Fibroblast of the conjunctiva (primary cell): ENCODE data around the gene ATP2B1.
A peak's percentile ranks its signal among the peaks of the same experiment; 100 is the strongest.
"Not testable (repeated sequence)": the region's sequence is repeated elsewhere in the genome, so short reads cannot be mapped to it uniquely, and the experiment has no call there.

Experiments
- DNase-seq: peaks from one replicate; pipeline ENCODE4 v3.0.0-alpha.2; 2010; ENCODE audit warnings: low read depth

Gene ATP2B1

DNA sequence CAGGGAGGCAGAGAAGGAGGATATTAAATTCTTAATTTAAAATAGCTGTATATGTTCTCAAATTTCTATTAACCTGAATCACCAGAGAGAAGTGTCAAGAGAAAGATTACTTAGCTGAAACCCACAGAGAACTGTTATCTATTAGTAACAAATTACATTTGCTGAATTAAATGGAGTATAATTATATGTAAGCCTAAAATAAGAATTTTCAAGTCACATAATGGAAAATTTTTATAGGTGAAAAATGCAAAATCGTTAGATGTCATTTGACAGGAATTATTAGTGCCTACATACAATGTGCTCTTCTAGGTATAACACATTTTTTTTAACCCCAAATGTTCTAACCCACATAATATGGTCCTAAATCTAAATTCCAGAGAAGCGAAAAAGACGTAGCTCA, 4.1 kb upstream of the ATP2B1 start:
- no peak for DNase-seq

DNA sequence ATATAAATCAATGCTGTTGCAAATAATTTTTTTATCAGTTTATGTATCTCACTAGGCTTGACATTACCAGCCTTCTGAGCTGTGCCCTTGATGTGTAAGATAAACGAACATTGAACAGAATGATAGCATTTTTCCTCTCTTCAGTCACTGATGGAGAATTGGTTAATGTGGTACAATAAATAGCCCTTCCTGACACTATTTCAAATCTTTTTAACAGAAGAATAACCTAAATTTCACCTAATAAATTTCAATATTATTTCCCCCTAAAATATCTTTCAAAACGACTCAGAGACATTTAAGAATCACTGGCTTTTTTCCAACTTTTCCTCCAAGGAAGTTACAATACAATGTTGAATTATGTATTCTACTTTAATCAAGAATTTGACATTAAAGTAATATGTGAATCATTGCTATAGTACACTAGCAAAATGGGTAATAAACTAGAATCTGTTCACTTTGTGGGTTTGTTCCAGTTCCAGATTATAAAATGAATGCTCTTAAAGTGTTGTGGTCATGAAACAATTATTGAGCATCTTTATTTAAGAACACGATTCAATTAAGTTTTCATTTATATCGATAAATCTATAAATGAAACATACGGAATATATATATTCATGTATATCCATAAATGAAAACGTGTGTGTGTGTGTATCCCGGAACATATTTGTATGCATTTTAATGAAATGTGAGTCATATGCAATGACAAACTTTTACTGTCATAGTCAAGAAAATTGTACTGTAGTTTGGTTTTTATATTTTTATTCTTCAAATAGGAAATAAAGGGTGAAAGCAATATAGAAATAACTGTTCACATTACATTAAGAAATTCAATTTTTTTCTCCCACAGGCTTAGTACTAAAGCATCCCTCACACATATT, 2.5 kb upstream of the ATP2B1 start:
- no peak for DNase-seq

DNA sequence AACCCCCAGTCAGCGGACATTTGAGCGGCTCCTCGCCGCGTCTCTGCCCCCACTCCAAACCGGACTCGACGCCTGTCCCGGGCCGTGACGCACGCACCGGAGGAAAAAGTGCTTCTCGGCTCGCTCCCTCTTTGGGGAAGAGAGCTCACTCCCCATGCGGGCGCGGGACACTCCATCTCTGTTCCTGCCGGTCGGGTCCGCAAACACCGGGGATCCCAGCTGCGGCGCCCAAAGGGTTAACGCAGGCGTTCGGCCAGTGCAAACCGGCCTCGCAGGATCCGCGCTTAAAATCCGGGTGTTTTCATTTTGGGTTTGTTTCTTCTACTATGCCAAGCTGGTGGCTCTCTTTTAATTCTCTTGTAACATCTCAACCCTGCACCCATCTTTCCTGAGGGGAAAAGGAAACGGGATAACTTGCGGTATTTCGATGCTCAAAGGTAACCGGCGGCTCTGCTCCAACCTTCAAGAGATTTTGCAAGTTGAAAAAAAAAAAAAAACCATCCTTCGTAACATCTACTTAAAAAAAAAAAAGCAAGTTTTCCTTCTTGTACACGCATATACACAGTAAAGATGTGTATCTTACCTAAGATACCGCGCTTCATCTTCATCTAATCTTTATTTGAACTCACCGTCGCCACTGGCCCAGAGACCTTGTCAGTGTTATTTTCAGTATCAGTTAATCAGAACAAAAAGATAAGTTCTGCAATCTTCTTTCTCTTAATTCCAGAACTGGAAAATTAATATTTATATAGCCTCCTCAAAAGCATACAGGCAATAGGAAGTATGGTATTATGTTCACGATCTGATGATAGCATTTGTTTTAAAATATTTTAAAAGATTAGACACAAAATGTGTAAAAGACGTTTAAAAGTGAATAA, 1.6 kb upstream of the ATP2B1 start:
- no peak for DNase-seq

DNA sequence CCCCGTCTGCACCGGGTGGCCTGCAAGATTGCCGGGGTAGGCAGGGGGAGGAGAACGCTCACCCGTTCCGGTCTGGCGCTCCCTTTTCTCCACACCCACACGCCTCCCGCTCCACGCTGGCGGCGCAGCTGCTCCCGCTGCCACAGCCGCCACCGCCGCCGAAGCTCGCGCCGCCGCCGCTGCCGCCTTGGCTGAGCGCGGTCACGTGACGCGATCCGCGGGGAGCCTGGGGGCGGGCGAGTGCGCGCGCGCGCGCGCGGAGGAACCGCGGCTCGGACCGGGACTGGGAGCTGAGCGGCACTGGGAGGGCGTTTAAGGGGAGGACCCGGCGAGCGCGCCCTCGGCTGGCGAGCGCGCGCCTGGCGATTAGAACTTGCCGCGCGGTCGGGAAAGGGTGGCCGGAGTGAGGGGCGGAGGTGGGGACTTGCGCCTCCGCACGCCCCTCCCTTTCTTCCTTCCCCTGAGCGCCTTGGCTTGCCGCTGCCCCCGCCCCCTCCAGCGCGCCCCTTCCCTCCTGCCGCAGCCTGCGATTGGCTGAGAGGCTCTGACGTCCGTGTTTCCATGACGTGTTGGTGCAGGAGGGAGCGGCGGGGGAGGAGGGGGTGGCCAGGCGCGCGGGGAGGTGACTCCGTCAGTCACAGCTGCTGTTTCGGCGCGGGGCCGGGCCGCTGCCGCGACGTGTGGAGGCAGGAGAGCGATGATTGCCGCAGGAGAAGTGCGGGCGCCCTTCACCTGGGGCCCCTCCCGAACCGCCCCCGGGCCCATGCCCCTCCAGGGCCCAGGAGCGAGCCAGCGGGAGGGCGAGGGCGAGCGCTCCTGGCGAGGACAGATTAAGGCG, 738 bp upstream of the ATP2B1 start:
- DNase-seq = peak; percentile 99

DNA sequence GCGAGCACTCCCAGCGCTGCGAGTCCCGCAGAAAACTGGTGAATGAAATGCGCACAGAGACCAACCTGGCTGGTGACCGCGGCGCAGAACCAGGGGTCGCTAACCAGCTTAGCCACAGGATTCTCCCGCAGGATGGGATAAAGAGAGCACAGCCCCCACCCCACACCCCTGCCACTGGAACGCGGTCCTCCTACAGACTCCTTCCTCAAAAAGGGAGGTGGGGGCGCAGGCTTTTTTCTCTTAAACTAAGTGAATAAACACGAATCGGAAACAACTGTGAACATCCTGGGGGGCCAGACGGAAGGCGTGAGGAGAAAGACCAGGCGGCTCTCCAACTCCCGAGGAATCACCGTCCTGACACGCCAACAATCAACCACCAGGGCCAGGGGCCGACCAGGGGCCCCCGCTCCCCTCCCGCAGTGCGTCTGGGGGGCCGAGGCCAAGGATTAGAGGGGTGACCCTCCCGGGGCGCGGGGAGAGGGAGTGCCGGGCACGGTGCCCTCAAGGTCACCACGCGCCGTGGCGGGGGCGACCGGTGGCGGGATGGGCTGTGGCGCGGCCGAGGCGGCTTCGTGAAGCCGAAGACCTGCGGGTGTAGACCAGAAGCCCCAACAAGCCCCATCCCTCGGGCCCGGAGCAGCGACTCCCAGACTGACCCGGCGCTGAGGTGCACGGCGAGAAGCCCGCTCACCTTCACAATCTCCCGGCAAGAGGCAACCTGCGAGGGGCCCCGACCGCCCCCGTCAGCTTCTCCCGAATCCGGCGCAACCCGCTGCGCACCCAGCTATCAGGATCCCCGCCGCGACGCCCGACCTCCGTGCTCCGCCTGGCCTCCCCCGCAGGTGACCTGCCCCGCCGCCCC, 704 bp downstream of the ATP2B1 start:
- no peak for DNase-seq

DNA sequence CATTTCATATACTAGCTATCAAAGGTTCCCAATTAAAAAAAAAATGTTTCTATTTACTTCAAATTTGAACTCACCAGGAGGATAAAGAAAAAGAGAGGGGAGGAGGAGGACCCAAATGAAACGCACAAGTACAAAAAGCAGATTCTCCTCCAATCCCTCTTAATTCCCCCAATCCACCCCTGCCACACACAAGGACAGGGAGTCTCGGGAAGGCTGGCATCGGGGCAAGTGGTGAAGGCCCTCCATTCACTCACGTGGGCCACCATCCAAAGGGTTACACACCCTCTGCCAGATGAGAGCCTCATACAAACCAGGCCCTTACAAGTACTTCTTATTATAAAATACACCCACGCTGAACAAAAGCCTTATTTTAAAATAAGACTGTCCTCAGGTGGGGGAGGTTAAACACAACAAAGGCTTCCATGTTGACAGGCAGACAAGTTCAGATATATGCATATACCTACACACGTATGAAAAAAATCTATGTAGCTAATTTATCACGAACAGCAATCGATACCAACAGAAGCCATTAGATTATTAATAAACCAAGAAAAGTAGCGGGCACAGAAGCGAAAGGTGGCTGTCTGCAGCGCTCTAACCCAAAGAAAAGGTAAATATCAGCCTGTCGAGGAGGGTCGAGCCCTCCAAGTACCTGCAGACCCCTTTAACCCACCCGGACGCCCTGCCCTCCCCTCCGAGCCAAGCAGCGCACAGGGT, 1.5 kb downstream of the ATP2B1 start:
- DNase-seq = no peak

DNA sequence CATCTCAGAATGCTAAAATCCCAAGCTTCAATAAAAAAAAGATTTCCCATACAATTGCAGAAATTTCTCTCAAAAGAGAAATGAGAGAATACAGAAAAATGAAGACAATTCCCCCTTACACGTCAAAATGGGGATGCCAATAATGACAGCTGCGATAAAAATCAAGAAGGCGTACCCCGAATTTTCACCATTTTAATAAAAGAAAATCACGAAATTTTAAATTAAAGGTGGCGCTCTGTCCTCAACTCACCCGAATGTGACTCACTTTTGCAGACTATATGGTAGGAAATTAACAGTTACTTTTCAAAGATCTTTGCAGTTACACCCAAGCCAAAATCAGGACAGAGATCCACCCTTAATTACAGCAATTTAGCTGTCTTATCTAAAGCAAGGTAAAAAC, 2.1 kb downstream of the ATP2B1 start:
- no peak for DNase-seq

DNA sequence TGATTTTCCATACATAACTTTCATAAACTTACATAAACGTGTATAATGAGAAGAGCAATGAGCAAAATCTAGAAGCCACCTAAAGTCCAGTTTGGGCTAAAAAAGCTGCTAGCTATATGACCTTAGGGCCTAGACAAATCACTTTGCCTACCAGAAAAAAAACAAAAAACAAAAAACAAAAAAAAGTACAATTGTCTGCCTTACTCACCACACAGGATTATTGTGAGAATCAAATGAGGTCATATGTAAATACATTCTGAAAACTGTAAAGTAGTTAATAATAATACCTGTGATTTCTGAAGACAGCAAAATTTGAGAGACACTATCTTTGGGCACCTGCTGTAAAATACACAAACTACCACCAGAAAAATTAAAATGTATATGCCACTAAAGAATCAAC, 4.2 kb downstream of the ATP2B1 start:
- DNase-seq = no peak

DNA sequence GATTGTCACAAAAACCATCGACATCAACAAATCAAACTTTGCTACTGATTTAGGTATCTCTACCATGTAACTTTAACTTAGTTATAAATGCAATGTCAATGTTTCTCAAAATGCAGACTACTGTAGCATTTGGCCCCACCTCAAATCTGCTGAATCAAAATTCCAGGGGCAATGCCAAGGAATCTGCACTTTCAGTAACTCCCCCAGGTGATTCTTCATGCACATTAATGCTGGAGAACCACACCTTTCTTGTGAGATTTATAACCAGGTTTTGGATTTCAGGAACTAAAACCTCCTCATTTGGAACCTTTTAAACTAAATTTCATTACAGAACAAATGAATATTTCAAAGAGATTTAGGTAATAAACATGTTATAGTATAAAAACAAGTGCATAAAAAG, 4.9 kb downstream of the ATP2B1 start:
- DNase-seq = no peak

DNA sequence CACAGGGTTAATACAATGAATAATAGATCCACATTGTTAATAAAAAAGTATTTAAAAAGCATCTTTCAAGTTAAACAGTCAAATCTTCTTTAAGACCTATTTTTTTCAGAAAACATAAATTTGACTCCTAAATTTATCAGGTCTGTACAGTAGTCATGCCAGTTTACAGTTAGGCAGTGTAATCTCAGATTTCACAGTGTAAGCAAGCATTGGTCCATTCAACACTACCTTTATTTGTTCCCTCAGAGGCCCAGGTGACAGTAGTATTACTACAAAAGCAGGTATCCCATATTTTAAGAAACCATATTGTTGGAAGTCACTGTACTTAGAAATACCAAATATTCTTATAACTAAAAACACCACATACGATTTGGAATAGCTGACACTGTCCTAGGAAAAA, 6.1 kb downstream of the ATP2B1 start:
- no peak for DNase-seq

DNA sequence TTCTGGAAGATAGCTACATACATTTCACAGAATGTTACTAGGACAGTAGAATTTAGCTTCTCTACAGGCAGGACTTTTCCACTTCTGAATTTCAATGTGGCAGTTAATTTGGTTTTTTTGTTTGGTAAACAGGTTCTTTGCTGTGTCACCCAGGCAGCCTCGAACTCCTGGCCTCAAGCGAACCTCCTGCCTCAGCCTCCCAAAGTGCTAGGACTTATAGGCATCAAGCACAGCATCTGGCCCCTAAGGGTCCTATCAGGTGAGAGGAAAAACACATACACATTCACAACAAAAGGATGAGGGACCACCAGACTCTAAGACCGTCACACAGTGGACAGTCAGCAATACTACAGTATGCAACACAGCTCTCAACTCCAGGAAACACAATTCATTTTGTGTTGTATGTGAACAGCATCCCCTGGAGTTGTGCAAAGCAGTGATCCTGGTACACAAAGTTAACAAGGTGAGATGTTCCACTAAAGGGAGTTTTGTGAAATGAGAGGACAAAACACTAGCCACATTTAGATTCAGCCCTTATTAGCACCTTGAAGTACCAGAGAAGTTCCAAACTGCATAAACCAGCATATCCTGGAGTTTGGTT, 6.9 kb downstream of the ATP2B1 start:
- DNase-seq = no peak

DNA sequence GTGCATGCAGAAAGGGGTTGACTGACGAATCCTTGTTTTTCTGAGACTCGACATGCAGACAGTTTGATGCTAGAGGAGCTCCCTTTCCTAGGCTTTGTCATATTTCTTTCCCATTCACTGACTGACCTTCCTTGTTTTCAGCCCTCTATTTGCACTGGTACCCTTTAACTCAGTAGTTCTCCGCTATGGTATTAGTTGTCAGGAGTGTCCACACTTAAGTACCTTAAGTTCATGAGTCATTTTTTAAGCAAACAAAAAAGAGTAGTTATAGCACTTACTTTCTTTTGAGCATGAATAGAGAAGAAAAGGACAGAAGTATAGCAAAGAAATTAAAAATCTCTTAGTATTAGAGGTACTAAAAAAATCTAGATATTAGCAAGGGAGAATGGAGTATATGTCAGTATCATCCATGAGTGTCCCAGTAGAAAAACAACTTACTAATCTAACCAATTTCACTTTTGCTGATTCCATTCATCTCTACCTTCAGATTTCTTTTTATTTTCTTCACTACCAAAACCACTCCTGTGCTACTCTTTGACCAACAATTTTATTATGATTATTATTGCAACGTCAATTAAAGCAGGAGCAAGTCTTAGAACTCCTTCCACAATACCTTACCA, 8.3 kb downstream of the ATP2B1 start:
- no peak for DNase-seq

DNA sequence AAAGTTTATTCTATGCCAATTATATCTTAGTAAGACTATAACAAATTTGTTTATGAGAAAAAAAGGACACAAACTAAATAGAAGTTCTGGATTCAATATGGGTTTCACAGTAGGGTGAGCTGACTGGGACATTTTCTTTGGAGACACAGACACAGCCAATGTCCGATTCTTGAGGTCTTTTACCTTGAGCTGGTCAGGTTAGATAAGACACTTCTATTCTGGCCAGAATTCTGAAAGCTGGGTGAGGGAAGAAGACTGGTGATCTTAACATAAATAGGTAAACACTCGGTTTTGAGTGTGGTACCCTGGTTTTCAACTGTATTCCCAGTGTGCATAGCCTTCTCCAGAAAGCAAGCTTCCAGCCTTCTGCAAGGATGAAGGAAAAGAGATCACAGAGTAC, 10.0 kb downstream of the ATP2B1 start:
- DNase-seq = no peak

DNA sequence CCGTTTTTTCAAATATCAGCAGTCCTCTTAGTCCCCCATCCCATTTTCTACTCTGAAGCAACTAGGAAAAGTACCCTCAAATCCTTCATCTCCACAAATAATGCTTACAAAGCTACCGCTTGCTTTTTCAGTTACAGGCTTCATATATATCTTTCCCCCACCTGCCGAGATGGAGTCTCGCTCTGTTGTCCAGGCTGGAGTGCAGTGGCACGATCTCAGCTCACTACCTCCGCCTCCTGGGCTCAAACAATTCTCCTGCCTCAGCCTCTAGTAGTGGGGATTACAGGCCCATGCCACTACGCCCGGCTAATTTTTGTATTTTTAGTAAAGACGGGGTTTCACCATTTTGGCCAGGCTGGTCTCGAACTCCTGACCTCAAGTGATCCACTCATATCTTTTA, 10.9 kb downstream of the ATP2B1 start:
- not testable (repeated sequence) for DNase-seq

DNA sequence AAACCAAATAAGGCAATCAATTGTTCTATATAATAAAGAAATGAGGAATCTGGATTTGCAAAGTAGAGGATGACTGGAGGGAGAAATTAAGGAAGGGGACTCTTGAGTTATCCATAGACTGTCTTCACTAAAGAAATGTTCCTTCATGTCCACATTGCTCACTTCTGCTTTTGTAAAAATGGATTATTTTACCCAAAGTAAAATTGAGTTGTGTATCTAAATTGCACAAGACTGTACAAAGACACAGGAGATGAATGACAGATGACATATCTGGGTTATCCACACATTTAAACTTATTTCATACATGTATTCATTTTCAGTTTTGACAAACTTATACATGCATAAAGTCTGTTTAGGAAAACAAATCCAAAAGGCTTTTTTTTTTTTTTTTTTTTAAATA, 11.3 kb downstream of the ATP2B1 start:
- no peak for DNase-seq

DNA sequence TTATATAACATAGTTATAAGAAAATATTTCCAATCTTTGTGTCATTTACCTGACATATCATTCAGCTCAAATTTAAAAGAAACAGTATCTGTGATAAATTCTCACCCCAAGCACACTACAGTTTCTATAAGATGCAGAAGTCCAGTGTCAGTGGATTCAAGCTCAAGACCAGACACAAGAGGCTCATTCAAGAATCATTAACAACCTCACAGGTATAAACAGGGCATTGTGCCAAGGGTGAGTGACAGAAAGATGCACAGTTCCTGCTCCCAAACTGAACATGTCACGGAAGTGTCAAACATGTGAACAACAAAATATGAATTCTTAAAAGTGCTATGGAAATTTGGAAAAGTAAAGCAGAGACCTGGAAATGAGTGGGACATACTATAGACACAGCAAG, 12.8 kb downstream of the ATP2B1 start:
- no peak for DNase-seq

DNA sequence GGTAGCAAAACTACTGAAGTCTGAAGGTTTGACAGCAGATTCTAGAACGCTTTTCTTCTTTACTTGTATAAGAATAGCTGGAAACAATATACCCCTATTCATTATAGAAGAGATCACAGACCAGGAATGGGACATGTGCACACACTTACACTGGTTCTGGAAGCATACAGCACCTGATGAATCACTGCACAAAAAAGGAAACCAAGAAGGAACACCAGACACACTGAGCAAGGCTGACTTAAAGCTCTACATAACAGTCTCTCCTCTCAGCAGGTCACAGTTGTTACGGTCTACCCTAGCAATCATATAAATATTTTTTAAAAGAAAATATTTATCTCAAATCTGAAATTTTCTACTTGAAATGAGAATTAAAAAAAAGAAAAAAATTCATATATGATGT, 13.5 kb downstream of the ATP2B1 start:
- no peak for DNase-seq

DNA sequence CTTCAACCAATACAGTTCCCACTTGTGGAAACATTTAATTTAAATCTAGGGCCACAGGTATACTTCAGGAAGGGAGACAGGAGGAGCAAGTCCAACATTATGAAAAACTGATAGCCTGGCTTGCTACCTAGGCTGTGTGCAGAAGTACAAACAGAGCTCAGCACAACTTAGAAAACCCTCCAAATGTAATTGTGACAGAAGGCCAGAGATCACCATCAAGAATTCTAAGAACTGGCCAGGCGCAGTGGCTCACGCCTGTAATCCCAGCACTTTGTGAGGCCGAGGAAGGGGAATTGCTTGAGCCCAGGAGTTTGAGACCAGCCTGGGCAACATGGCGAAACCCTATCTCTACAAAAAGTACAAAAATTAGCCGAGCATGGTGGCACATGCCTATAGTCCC, 14.1 kb downstream of the ATP2B1 start:
- no peak for DNase-seq

DNA sequence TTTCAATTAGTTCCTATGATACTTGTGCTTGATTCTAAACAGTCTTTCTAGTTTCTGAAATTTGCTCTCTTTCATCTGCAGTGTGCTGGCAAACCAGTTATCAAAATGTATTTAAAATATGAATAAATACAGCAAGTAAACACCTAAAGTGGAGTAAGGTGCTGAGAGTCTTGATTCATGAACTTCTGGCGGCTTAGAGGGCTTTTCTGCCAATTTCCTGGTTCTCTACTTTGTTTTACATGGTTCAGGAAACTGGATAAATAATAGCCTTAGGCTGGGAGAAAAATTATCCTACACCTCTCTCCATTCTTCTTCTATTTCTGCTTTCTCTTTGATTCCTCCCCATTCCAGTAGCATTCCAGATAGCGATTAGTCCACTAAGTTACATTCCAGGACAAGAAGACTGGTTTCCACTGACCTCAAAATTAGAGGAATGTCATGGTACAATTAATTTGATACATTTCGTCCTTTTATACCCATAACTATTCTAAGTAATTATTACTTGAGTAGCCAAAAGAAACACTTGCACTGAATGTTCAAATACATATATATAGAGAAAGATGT, 14.9 kb downstream of the ATP2B1 start:
- DNase-seq = no peak

DNA sequence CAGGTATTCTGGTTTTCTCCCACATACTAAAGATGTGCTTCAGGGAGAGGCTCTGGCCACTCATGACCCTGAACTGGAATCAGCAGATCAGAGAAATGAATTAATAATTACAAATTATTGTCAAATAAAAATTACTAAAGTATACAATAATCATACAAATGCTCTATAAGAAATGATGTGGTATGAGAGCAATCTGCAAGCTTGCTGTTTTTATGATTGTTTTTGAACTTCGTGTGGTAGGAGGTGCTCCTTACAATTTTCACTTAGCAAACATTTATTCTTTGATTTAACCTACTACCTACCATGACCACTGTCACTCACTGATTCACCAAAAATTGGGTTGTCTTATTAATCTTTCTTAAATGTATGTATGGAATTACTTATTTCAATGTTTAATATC, 16.2 kb downstream of the ATP2B1 start:
- DNase-seq = no peak
